GM19328 (cell line): ENCODE data around the gene NRXN2.
"Not testable (repeated sequence)": the region's sequence is repeated elsewhere in the genome, so short reads cannot be mapped to it uniquely, and the experiment has no call there.

Experiments
- ATAC-seq: cut with Tn5 transposase; IDR thresholded peaks from one replicate; pipeline ENCODE4 v1.9.1; 2021; ENCODE audit warnings: mild to moderate bottlenecking, moderate library complexity; ENCODE audit not compliant: unreplicated experiment

The NRXN2 gene

GRCh38 chr11:64677441-64678023, 45.5 kb downstream of the NRXN2 start:
- ATAC-seq = no peak

DNA sequence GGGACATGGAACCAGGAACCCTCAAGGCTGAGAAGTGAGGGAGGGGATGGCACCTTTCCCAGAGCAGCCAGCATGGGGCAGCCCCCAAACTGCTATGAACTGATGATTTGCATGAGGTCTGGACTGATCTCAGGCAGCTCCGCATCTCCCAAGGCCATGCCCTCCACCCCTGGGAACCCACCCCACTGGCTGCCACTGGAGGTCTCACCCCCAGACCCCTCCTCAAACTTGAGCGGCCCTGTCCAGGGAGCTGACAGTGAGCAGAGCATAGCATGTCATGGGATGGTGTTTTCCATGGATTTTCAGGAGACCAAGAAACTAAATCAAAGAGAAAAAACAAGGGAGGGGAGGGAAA, 46.8 kb downstream of the NRXN2 start:
- no peak for ATAC-seq

- no peak for ATAC-seq
Observed at GRCh38 chr11:64675450-64676260, 47.3 kb downstream of the NRXN2 start.

DNA sequence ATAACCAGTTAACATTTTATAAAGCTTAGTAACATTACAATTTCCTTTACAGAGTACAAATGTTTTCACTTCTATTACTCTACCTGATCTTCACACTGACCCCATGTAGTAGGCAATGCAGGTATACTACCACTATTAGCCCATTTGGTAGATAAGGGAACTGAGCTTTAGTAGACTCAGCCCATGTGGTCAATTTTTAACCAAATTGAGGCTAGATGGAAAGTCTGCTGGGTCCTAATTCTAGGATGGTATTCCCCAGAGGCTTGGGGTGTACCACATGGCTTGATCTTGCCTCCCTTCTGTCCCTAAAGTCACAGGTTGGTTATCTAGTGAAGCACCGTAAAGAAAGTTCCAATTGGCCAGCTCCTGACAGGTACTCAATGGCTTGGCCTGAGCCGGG, 48.2 kb downstream of the NRXN2 start:
- no peak for ATAC-seq

DNA sequence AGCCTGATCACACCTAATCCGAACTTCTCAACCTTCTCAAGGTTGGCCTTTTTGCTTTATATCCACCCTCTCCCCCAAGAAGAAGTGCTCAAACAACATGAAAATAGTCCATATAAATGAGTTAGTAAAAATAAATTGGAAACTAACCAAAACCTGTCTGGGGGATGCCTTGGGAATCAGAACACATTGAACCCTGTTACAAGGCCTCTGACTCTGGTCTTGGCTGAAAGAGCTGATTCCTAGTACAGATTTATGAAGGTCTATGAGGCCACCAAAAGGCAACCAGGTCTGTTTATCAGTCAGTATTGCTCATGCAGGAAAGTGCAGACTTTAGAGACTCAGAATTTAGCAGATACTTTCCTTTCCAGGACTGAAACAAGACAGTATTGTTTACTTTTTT, 49.7 kb downstream of the NRXN2 start:
- ATAC-seq = no peak

DNA sequence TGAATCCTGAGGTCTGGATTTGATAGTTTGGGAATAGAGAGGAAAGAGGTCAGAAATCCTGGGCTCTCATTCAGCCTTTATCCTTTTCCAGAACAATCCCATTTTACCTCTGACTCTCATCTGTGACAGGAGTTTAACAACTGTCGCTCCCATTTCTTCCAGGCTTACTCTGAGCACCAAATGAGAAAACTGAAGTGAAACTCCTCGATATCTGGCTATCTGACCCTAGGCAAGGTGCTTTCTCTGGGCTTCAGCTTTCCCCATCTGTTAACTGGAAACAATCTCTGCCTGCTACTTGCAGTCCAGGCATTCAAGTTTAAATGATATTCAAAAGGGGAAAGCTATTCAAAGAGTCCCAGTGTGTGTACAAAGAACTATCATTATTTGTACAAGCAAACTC, 50.1 kb downstream of the NRXN2 start:
- no peak for ATAC-seq

DNA sequence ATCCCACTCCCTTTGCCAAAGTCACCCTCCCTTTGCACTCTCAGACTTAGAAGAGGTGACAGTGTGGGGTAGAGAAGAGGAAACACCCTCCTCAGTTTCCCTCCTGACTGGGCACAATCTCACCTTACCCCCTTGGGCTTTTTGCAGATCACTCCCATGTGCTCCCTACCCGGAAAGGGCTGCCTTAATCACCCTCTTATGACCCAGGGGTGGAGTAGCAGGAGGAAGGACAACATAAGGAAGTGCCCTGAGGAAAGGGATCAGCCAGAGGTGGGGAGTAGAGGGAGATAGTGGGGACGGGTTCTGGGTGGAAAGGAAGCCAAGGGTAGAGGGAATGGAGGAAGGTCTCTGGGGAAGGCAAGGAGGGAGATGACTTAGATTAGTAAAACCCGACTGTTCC, 52.0 kb downstream of the NRXN2 start:
- ATAC-seq = no peak

- ATAC-seq = no peak
Observed at GRCh38 chr11:64667154-64667745, 55.7 kb downstream of the NRXN2 start.

GRCh38 chr11:64665411-64665821, 57.6 kb downstream of the NRXN2 start:
- ATAC-seq = no peak

GRCh38 chr11:64664236-64664870, 58.6 kb downstream of the NRXN2 start:
- not testable (repeated sequence) for ATAC-seq

DNA sequence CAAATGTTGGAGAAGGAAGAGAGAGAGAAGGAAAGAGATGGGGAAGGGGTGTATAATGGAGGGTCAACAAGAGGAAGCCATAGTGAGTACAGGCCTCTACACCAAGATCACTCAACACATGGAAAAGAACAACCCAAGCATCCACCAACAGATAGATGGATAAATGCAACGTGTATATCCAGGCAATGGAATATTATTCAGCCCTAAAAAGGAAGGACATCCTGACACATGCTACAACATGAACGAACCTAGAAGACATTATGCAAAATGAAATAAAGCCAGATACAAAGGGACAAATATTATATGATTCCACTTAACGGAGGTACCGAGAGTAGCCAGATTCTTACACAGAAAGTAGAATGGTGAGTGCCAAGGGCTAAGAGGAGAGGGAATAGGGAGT, 59.3 kb downstream of the NRXN2 start:
- no peak for ATAC-seq

DNA sequence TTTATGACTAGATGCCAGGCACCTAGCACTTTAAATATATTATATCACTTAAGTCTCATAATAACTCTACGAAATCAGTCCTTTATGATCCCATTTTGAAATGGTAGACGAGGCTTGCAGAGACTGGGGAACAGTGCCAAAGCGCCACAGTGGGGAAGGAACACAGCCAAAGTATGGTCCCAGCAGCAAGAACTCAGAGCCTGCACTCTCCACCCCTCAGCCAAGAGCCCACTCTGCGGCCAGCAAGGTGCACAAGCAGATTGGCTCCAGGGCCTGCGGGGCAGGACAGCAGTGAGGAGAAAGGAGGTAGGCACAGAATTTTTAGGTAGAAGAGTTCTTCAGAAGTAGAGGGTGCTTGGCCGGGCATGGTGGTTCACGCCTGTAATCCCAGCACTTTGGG, 61.4 kb downstream of the NRXN2 start:
- ATAC-seq = no peak

- no peak for ATAC-seq
Observed at GRCh38 chr11:64661146-64661545, 61.9 kb downstream of the NRXN2 start.

DNA sequence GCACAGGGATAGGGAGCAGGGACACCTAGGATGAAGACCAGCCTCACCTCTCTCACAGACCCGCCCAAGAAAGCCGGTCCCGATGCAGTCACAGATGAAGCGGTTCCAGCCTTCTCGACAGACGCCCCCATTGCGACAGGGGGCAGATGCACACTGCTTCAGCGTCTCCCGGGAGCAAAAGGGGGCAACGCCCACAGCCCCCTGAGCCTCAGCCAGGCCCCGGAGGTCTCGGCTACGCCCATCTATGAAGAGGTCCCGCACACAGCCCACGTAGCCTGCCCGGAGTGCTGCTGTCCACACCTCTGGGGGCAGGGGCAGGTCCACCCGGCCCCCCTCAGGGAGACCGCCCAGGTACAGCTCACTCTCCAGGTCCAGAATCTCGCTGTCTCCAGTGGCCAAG, 62.3 kb downstream of the NRXN2 start:
- no peak for ATAC-seq

GRCh38 chr11:64660205-64660604, 62.8 kb downstream of the NRXN2 start:
- no peak for ATAC-seq

DNA sequence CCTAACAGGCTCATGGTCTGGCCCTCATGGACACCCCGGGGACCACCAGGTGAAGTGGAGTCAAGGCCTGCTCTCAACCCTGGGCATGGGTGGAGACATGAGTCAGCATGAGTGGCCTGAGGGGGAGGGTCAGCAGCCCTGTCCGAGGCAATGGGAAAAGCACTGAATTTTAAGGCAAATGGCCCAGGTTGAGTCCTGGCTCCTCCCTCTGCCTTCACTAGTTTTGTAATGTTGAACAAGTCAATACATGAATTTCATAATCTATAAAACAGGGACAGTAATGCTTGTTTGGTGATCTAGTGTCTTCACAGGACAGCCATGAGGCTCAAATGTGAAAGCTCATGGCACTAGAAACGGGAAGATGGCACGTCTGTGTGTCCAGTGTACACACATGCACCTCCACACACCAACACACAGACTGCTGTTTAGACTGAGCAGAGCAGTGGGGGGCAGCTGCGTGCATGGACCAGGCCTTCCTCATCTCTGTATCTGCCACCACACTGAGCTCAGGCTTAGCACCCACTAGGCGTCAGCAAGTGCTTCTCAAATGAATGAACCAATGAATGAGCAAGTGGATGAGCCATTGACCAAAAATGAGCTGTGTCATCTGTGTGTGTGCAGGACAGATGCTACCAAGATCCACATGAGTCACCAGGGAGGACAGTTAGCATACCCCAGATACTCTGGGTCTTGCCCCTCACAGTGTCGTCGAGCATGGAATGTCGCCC, 63.4 kb downstream of the NRXN2 start:
- no peak for ATAC-seq

- ATAC-seq = no peak
Observed at GRCh38 chr11:64658265-64658664, 64.7 kb downstream of the NRXN2 start.

DNA sequence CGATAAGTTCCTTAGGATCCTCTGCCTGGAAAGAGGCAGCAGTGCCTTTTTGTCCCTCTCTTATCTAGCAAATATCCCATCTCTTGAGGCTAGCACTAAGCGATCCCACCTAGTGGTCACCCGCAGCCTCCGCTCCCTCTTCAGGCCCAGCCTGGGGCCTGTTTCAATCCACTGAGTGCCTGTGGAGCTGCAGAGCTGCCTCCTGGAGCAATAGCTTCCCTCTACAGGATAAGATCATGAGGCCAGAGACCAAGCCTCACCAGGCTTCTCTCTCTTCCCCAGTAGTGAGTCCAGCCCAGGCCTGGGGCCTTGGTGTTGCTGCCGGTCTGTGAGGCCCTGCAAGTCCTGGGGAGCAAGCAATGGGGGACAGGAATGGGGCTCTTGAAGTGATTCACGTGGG, 66.1 kb downstream of the NRXN2 start:
- ATAC-seq = no peak

DNA sequence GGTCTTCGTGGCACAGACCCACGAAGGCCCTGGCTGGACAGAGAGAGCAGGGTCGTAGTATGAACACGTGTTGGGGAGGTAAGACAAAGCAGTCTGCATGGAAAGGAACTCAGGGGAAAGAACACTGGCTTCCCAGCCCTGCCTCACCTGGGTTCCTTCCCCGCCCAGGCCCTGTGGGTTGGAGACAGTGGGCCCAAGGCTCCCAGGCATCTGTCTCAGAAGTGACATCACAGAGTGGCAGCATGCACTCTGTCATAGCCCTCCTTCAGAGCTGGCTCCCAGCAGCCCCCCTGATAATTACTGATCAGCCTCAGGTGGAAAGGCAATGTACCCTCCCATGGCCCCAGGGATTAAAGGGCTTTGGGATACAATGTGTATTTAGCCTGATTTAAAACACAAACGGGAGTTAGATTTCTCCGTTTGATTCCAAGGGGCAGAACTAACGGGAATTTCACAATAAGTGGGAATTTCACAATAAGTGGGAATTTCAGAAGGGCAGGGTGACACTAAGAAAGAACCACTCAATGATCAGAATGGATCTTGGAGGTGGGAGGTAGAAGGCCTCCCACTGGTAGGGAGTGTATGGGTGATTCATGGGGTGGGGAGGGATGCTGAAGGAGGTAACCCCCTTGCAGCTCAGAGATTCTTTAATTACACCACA, 66.9 kb downstream of the NRXN2 start:
- ATAC-seq = no peak

DNA sequence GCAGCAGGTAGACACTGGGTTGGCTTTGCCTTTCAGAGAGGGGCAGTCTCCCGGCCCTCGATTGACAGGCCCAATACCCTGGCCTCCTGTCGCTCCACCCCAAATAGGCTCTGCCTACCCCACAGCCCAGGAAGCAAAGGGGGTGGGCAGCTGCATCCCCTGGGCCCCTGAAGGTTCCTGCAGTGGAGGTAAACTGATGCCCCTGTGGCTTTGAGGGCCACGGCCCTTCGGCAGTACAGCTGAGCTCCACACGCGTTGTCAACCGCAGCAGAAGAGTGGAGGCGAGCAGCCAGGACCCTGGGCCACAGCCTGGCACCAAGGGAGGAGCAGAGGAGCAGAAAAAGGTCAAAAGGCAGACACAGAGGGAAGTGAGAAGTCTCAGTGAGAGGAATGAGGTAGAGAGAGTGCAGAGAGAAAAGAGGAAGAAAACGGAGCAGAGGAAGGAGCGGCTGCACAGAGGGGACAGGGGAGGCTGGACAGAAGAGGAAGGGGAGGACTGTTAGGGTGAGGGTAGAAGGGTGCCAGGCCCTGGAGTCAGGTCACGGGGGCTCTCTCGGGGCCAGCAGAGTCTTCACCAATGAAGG, 67.9 kb downstream of the NRXN2 start:
- ATAC-seq = no peak
